Activated CD8-positive, alpha-beta memory T cell treated with anti-CD3 and anti-CD28 coated beads, Interleukin-2, amount 50 U/mL, for 24 hours (primary cell): Measurements from ENCODE around the gene REV3L.
"Not testable (repeated sequence)": the region's sequence is repeated elsewhere in the genome, so short reads cannot be mapped to it uniquely, and the experiment has no call there.

Experiments used
- DNase-seq: peaks from one replicate; pipeline ENCODE4 v3.0.0-alpha.2; 2020; ENCODE audit errors: extremely low read depth

The REV3L gene

DNA sequence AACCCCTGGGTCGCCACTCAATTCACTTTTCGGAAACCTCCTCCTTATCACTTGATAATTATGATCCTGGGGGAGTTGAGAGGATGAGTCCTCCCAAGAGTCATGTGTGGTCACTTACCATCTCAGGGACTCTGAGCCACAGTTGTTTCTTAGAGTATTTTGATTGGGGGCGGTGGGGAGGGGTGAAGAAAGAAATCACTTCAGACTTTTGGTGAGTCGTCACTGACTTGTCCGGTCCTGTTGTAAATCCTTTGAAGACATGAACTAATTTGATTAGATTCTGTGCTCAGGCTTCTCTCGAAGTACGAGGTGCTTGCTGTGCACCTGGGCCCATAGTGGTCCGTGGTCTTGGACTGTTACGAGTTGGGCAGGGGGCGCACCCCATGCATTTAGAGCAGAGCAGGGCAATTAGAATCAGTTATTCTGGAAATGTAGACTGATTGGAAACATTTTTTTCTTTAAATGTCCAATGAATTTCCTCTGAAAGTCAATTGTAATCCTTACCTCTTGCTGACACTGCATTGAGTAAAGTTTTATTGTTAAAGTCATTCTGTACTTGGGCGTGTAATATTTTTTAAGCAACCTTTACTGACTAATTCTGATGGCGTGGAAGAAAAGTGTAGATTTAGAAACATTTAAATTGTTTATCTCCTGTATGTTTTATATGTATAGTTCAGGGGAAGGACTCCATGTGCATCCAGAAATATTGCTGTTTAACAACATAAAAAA lies 222.3 kb downstream of the REV3L start:
- no peak for DNase-seq

- DNase-seq: peak; percentile 100
Measured at GRCh38 chr6:111259089-111259831, 223.8 kb downstream of the REV3L start.

- DNase-seq: no peak
Measured at GRCh38 chr6:111258615-111259088, 224.4 kb downstream of the REV3L start.

- no peak for DNase-seq
Measured at GRCh38 chr6:111258010-111258409, 225.0 kb downstream of the REV3L start.

DNA sequence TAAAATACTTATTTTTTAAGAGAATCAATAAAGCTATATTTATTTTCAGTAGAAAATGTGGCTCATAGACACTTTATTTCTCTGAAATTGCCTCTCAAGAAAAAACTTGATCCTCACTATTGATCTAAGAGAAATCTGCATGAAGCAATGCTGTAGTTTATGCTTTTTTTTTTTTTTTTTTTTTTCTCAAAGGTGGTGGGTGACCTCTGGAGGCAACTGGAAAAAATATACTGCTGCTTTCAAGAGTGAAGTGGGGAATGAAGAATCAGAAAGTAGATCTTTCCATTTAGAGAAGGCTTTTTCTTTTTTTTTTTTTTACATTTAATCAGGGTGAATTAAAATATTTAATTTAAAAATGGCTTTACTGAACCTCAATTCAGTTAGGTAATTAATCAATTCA lies 226.4 kb downstream of the REV3L start:
- no peak for DNase-seq

DNA sequence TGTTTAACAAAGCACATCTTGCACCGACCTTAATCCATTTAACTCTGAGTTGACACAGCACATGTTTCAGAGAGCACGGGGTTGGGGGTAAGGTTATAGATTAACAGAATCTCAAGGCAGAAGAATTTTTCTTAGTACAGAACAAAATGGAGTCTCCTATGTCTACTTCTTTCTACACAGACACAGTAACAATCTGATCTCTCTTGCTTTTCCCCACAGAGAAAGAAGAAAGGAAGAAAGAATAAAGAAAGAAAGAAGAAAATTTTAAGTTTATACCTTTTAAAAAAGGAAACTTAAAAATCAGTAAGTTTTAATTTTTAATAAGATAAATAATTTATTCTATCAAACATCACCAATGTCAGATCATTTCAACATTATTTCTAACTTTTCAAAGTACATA lies 227.2 kb downstream of the REV3L start:
- DNase-seq: not testable (repeated sequence)

GRCh38 chr6:111254779-111255166 lies 228.2 kb downstream of the REV3L start:
- no peak for DNase-seq

DNA sequence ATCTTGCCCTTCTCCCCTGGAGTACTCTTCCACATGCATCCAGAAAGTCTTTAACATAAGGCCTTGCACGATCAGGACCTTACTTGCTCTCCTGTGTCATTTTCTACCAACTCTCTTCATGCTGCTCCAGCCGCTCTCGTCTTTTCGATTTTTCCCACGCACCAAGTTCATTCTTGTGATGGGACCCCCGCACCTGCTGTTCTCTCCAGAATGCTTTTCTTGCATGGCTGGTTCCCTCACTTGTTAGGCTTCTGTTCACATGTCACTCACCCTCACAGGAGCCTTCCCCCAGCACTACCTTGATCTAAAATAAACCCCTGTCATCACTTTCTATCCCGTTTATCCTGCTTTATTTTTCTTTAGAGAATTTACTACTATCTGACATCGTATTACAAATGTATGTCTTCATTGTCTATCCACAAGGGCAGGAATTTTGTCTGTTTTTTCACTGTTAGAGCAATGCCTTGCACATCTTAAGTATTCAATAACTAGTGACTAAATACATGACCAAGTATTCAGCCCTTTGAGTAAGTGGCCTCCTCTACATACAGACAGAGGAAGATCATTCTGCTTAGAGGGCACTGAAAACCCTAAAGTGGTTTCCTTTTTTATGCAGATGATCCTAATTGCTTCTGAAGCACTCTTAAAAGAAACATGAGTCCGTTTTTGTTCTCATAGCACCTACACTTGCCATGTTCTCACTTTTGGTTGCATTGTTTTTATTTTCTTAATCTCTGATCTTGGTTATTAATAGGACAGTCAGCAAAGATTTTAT lies 228.8 kb downstream of the REV3L start:
- DNase-seq: no peak

DNA sequence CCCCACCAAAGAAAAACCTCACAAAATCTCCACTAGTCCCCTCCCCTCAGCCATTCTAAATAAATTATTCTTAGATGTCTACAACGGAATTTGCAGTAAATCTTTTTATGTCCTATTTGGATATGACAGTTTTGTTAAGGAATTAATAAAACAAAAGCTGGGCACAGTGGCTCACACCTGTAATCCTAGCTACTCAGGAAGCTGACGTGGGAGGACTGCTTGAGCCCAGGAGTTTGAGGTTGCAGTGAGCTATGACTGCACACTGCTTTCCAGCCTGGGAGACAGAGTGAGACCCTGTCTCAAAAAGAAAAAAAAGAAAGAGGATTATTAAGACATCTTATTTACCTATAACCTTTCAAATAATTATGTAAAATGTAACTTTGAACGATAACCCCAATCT lies 230.3 kb downstream of the REV3L start:
- DNase-seq: no peak

- no peak for DNase-seq
Measured at GRCh38 chr6:111250791-111251354, 232.1 kb downstream of the REV3L start.
